NCI-H82 treated with DMSO at 0.1 percent for 48 hours (cell line): Measurements from ENCODE around the gene CYP4F22.
"Not testable (repeated sequence)": the region's sequence is repeated elsewhere in the genome, so short reads cannot be mapped to it uniquely, and the experiment has no call there.

Experiments
- DNase-seq: peaks from one replicate; lab custom pipeline; 2025; ENCODE audit not compliant: unreplicated experiment; lab: John Stamatoyannopoulos, UW

The CYP4F22 gene

GRCh38 chr19:15488489-15489226, 19.7 kb upstream of the CYP4F22 start:
- no peak for DNase-seq

- no peak for DNase-seq
These were observed 13.2 kb upstream of the CYP4F22 start for GRCh38 chr19:15495151-15495550.

- DNase-seq, result no peak
These were observed 10.0 kb upstream of the CYP4F22 start for GRCh38 chr19:15498156-15498858.

- no peak for DNase-seq
These were observed 9.4 kb upstream of the CYP4F22 start for GRCh38 chr19:15498910-15499309.

GRCh38 chr19:15501596-15501995, 6.7 kb upstream of the CYP4F22 start:
- DNase-seq, result no peak

- no peak for DNase-seq
These were observed 6.1 kb upstream of the CYP4F22 start for GRCh38 chr19:15502264-15502663.

GRCh38 chr19:15506074-15506571, 2.2 kb upstream of the CYP4F22 start:
- DNase-seq, result no peak

- no peak for DNase-seq
These were observed 974 bp upstream of the CYP4F22 start for GRCh38 chr19:15507068-15508034.

GRCh38 chr19:15511671-15512424, 3.5 kb downstream of the CYP4F22 start:
- no peak for DNase-seq

- not testable (repeated sequence) for DNase-seq
These were observed 6.9 kb downstream of the CYP4F22 start for GRCh38 chr19:15515227-15515625.

- DNase-seq, result no peak
These were observed 8.0 kb downstream of the CYP4F22 start for GRCh38 chr19:15516363-15516762.

- DNase-seq, result no peak
These were observed 9.5 kb downstream of the CYP4F22 start for GRCh38 chr19:15517778-15518177.

- DNase-seq, result no peak
These were observed 11.2 kb downstream of the CYP4F22 start for GRCh38 chr19:15519433-15519976.

GRCh38 chr19:15524781-15525180, 16.5 kb downstream of the CYP4F22 start:
- DNase-seq, result no peak

- DNase-seq, result no peak
These were observed 17.0 kb downstream of the CYP4F22 start for GRCh38 chr19:15525291-15525690.

- DNase-seq, result no peak
These were observed 18.1 kb downstream of the CYP4F22 start for GRCh38 chr19:15526408-15526807.

- no peak for DNase-seq
These were observed 19.4 kb downstream of the CYP4F22 start for GRCh38 chr19:15527705-15528104.

- no peak for DNase-seq
These were observed 21.5 kb downstream of the CYP4F22 start for GRCh38 chr19:15529774-15530372.

GRCh38 chr19:15532779-15533521, 24.6 kb downstream of the CYP4F22 start:
- no peak for DNase-seq
